Esophagus squamous epithelium (tissue), 4 donors: ENCODE data around the gene PAM16.

Experiments
- CTCF ChIP-seq, 6 experiments: fragments of 450-650 bp in 4 of 6; fragments of 200-600 bp in 2 of 6; sonication (generic) in 2 of 6; IDR thresholded peaks; one replicate each; pipeline ENCODE4 v1.5.1; 2016 to 2019; ENCODE audit warnings: antibody characterized with exemption in 6 of 6, mild to moderate bottlenecking in 4 of 6, moderate library complexity in 4 of 6
- POLR2A ChIP-seq, 4 donors: fragments of 450-650 bp; IDR thresholded peaks; one replicate each; pipeline ENCODE4 v1.6.1; 2017; ENCODE audit warnings: antibody characterized with exemption in 4 of 4, mild to moderate bottlenecking in 4 of 4, moderate library complexity in 3 of 4

GRCh38 chr16:4309833-4310266 is 41.3 kb downstream of the PAM16 start:
- peak; percentile 25 to 64 (median 44) for TF ChIP-seq CTCF (IDR thresholded peaks at IDR 0.05)
- TF ChIP-seq POLR2A (IDR thresholded peaks at IDR 0.05) = no peak
